ENCODE data around the gene CFAP97D2. TPM values are rescaled to one million over a fixed set of nuclear protein-coding genes. Genes with fewer than 3 reads are reported as not detected.

Gene CFAP97D2
- total RNA-seq, 1 donor from 2014 or later, result not detected

DNA sequence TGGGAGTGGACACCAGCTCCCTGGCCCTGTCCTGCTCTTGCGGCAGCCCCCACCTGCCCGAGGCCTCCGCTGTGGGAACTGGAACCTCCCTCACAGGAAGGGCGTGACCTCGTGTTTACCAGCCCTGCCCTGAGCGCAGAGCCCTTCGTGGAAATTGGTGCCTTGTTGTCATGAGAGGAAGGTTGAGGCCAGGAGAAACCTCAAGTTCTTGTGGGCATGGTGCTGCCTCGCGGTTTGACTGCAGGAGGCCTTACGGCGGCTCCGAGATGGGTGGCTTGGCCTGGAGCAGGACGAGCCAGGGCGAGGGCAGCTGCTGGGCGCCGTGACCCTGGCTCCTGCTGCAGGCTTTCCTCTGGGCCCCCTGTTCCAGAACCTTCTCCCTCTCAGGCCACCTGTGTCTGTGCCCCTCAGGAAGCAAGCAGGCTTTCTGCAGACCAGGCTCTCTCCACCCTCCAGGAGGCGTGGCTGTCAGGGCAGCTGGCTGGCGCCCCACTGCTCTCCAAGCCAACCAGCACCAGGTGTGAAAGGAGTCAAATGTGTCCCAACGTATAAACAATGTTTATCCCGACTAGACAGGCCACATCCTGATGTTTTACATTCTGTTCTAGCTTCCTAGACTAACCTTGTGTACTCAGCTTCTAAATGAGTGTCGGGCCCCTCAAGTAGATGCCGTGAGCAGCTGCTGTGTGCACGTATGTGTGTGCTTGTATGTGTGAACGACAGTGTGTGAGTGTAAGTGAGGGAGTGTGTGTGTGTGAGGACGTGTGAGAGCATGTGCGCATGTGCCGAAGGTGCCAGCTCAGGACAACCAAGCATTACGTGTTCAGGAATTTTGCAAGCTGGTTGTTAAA, 36.2 kb upstream of the CFAP97D2 start:
- TF ChIP-seq, protein P1, sequence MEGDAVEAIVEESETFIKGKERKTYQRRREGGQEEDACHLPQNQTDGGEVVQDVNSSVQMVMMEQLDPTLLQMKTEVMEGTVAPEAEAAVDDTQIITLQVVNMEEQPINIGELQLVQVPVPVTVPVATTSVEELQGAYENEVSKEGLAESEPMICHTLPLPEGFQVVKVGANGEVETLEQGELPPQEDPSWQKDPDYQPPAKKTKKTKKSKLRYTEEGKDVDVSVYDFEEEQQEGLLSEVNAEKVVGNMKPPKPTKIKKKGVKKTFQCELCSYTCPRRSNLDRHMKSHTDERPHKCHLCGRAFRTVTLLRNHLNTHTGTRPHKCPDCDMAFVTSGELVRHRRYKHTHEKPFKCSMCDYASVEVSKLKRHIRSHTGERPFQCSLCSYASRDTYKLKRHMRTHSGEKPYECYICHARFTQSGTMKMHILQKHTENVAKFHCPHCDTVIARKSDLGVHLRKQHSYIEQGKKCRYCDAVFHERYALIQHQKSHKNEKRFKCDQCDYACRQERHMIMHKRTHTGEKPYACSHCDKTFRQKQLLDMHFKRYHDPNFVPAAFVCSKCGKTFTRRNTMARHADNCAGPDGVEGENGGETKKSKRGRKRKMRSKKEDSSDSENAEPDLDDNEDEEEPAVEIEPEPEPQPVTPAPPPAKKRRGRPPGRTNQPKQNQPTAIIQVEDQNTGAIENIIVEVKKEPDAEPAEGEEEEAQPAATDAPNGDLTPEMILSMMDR (IDR thresholded peaks at IDR 0.05; ENCODE audit: borderline replicate concordance), result no peak
- H3K36me3 ChIP-seq, result no peaks in the 10 kb centered on the region
- intact Hi-C loops (cut with micrococcal nuclease), result no loop called here
- no peak overlapping the region for H3K27ac ChIP-seq (replicated peaks)
- no peaks in the 10 kb centered on the region for H3K27me3 ChIP-seq (ENCODE audit: low read depth)
- no peaks in the 10 kb centered on the region for H3K4me1 ChIP-seq
- H3K9me3 ChIP-seq (replicated peaks), result no peaks in the 10 kb centered on the region
- no peak overlapping the region for H3K4me3 ChIP-seq
- DNase-seq, result no peak

- no peaks in the 10 kb centered on the region for H3K9me3 ChIP-seq (replicated peaks)
- TF ChIP-seq, protein P1 (IDR thresholded peaks at IDR 0.05; ENCODE audit: borderline replicate concordance), result no peak
- intact Hi-C loops (cut with micrococcal nuclease), result no loop called here
- H3K36me3 ChIP-seq, result no peaks in the 10 kb centered on the region
- no peak overlapping the region for H3K4me3 ChIP-seq
- H3K27me3 ChIP-seq (ENCODE audit: low read depth), result no peaks in the 10 kb centered on the region
- H3K4me1 ChIP-seq, result no peaks in the 10 kb centered on the region
- no peak for DNase-seq
- H3K27ac ChIP-seq (replicated peaks), result no peak overlapping the region
Measured at GRCh38 chr13:114143806-114144605, 35.1 kb upstream of the CFAP97D2 start.

GRCh38 chr13:114144606-114145244, 34.3 kb upstream of the CFAP97D2 start:
- Histone ChIP-seq H3K27me3 (ENCODE audit: low read depth) (no peaks in the 10 kb centered on the region), H3K9me3 (replicated peaks) (no peaks in the 10 kb centered on the region), H3K27ac (replicated peaks) (no peak overlapping the region), H3K4me1 (no peaks in the 10 kb centered on the region), H3K36me3 (no peaks in the 10 kb centered on the region), H3K4me3 (no peak overlapping the region)
- TF ChIP-seq, protein P1 (IDR thresholded peaks at IDR 0.05; ENCODE audit: borderline replicate concordance), result no peak
- DNase-seq, result no peak
- intact Hi-C loops (cut with micrococcal nuclease), result no loop called here

DNA sequence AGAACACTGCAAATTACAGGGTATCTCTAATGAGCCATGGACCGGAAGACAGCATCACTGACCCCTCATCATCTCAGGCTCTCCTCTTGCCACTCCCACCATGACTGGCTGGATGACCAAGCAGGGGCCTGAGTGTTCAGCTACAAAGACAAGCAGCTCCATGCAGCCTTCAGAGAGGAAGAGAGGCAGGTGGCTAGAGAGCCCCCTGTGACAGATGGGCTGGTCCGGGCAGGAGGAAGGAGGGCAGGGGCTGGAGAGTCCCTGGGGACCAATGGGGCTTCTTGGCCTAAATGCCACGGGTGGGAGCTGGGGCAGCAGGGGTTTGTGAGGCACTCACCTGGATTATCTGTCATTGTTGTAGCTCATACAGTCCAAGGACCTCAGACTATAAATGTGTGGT, 33.8 kb upstream of the CFAP97D2 start:
- TF ChIP-seq, protein P1 (IDR thresholded peaks at IDR 0.05; ENCODE audit: borderline replicate concordance), result no peak

GRCh38 chr13:114145722-114146121, 33.3 kb upstream of the CFAP97D2 start:
- Histone ChIP-seq H3K27ac (replicated peaks) (no peak overlapping the region), H3K36me3 (no peaks in the 10 kb centered on the region), H3K4me3 (no peak overlapping the region), H3K4me1 (no peaks in the 10 kb centered on the region), H3K9me3 (replicated peaks) (no peaks in the 10 kb centered on the region), H3K27me3 (ENCODE audit: low read depth) (no peaks in the 10 kb centered on the region)
- TF ChIP-seq, protein P1 (IDR thresholded peaks at IDR 0.05; ENCODE audit: borderline replicate concordance), result no peak
- intact Hi-C loops (cut with micrococcal nuclease), result no loop called here
- DNase-seq, result no peak

More for the DNA sequence above, 33.8 kb upstream of the CFAP97D2 start:
- Histone ChIP-seq H3K36me3 (no peaks in the 10 kb centered on the region), H3K4me3 (no peak overlapping the region), H3K27me3 (ENCODE audit: low read depth) (no peaks in the 10 kb centered on the region), H3K9me3 (replicated peaks) (no peaks in the 10 kb centered on the region), H3K27ac (replicated peaks) (no peak overlapping the region), H3K4me1 (no peaks in the 10 kb centered on the region)
- no peak for DNase-seq
- intact Hi-C loops (cut with micrococcal nuclease), result no loop called here

All from left ventricle myocardium inferior (tissue), 1 donor.